ENCODE data around the gene ATG12.

ATG12 gene

DNA sequence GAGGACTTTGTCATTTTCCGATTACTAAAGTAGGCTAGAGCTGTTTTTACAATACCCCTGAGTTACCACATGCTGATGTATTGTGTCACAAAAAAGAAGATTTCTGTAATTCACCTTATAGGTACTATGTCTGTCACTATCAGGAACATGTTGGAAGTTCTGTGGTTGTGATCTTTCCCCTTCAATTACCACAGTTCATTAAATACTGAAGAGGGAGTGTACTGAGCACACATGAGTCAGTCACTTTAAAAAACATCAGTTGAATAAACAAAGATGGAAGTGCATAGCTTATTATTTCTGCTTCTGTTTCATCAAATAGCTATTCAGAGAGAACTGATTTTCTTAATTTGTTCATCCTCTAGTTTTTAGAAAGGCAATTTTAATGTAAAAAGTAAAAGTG is 32.0 kb upstream of the ATG12 start:
- Histone ChIP-seq H3K27ac (no peak overlapping the region), H3K4me3 (ENCODE audit: low read depth, low read length) (no peak overlapping the region), H3K36me3 (peaks cover 23% of the 10 kb centered on the region), H3K9me3 (ENCODE audit: severe bottlenecking) (no peaks in the 10 kb centered on the region), H3K27me3 (ENCODE audit: insufficient read depth, low read depth, severe bottlenecking) (no peaks in the 10 kb centered on the region)
- TF ChIP-seq, protein P1, sequence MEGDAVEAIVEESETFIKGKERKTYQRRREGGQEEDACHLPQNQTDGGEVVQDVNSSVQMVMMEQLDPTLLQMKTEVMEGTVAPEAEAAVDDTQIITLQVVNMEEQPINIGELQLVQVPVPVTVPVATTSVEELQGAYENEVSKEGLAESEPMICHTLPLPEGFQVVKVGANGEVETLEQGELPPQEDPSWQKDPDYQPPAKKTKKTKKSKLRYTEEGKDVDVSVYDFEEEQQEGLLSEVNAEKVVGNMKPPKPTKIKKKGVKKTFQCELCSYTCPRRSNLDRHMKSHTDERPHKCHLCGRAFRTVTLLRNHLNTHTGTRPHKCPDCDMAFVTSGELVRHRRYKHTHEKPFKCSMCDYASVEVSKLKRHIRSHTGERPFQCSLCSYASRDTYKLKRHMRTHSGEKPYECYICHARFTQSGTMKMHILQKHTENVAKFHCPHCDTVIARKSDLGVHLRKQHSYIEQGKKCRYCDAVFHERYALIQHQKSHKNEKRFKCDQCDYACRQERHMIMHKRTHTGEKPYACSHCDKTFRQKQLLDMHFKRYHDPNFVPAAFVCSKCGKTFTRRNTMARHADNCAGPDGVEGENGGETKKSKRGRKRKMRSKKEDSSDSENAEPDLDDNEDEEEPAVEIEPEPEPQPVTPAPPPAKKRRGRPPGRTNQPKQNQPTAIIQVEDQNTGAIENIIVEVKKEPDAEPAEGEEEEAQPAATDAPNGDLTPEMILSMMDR (IDR thresholded peaks at IDR 0.05; ENCODE audit: low read depth, low read length) = no peak
- DNase-seq = no peak

DNA sequence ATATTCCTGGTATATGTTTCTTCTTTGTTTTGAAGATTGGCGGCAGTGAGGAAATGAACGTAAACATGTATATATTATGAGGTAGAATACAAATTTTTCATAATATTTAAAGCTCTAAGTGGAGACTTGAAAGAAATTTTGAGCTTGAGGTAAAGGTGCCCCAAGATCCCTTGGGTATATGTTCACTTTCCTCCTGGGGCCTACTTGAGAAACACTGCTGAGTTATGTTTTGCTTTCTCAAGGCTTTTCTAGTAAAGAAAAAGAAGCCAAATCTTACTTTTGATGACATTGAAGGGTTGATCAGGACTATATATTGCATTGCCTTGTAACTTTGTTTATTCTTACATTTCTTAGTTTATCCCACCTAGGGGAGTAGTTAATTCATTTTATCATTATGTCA is 31.1 kb upstream of the ATG12 start:
- Histone ChIP-seq H3K4me3 (ENCODE audit: low read depth, low read length) (no peak overlapping the region), H3K9me3 (ENCODE audit: severe bottlenecking) (no peaks in the 10 kb centered on the region)
- no peak for DNase-seq

GRCh38 chr5:115869256-115869795 is 28.0 kb upstream of the ATG12 start:
- no peak overlapping the region for H3K4me3 ChIP-seq (ENCODE audit: low read depth, low read length)
- DNase-seq = no peak
- no peak overlapping the region for H3K27ac ChIP-seq
- H3K27me3 ChIP-seq (ENCODE audit: insufficient read depth, low read depth, severe bottlenecking) = no peaks in the 10 kb centered on the region
- TF ChIP-seq, protein P1 (IDR thresholded peaks at IDR 0.05; ENCODE audit: low read depth, low read length) = no peak
- no peaks in the 10 kb centered on the region for H3K9me3 ChIP-seq (ENCODE audit: severe bottlenecking)
- peaks cover 23% of the 10 kb centered on the region for H3K36me3 ChIP-seq

More for the DNA sequence above, 31.1 kb upstream of the ATG12 start:
- H3K27ac ChIP-seq = no peak overlapping the region
- H3K27me3 ChIP-seq (ENCODE audit: insufficient read depth, low read depth, severe bottlenecking) = no peaks in the 10 kb centered on the region
- peaks cover 23% of the 10 kb centered on the region for H3K36me3 ChIP-seq
- TF ChIP-seq, protein P1 (IDR thresholded peaks at IDR 0.05; ENCODE audit: low read depth, low read length) = no peak

GRCh38 chr5:115859378-115859777 is 18.0 kb upstream of the ATG12 start:
- no peaks in the 10 kb centered on the region for H3K27me3 ChIP-seq (ENCODE audit: insufficient read depth, low read depth, severe bottlenecking)
- no peaks in the 10 kb centered on the region for H3K9me3 ChIP-seq (ENCODE audit: severe bottlenecking)
- TF ChIP-seq, protein P1 (IDR thresholded peaks at IDR 0.05; ENCODE audit: low read depth, low read length) = no peak
- H3K4me3 ChIP-seq (ENCODE audit: low read depth, low read length) = no peak overlapping the region
- no peak overlapping the region for H3K27ac ChIP-seq
- DNase-seq = no peak
- no peaks in the 10 kb centered on the region for H3K36me3 ChIP-seq

- Histone ChIP-seq H3K27ac (no peak overlapping the region), H3K27me3 (ENCODE audit: insufficient read depth, low read depth, severe bottlenecking) (no peaks in the 10 kb centered on the region), H3K36me3 (no peaks in the 10 kb centered on the region), H3K9me3 (ENCODE audit: severe bottlenecking) (no peaks in the 10 kb centered on the region), H3K4me3 (ENCODE audit: low read depth, low read length) (no peak overlapping the region)
- TF ChIP-seq, protein P1 (IDR thresholded peaks at IDR 0.05; ENCODE audit: low read depth, low read length) = no peak
- DNase-seq = no peak
These were observed 17.0 kb upstream of the ATG12 start for GRCh38 chr5:115858396-115858795.
